Epithelial cell of esophagus (primary cell): Measurements from ENCODE around the gene DGKI.

Experiments
- DNase-seq: peaks from one replicate; pipeline ENCODE4 v3.0.0; 2010; ENCODE audit warnings: low read depth
- H3K4me3 ChIP-seq: 2 replicates; pipeline ENCODE4 v1.5.1; 2011; ENCODE audit warnings: mild to moderate bottlenecking, low read length, control low read depth
- CTCF ChIP-seq: IDR thresholded peaks from 2 replicates; pipeline ENCODE4 v1.5.1; 2011; ENCODE audit warnings: low read depth, mild to moderate bottlenecking, low read length, control low read depth, inconsistent platforms; ENCODE audit not compliant: insufficient read depth; ENCODE audit errors: missing control alignments

The DGKI gene

GRCh38 chr7:137772316-137772715, 74.5 kb downstream of the DGKI start:
- DNase-seq: no peak
- TF ChIP-seq CTCF: no peak

GRCh38 chr7:137771679-137772078, 75.1 kb downstream of the DGKI start:
- no peak for TF ChIP-seq CTCF
- H3K4me3 ChIP-seq: no peak overlapping the region
- DNase-seq: no peak

More at GRCh38 chr7:137772316-137772715, 74.5 kb downstream of the DGKI start:
- no peak overlapping the region for H3K4me3 ChIP-seq

- no peak for DNase-seq
- TF ChIP-seq CTCF: no peak
- H3K4me3 ChIP-seq: no peak overlapping the region
These were observed 75.5 kb downstream of the DGKI start for GRCh38 chr7:137771273-137771672.

- no peak for TF ChIP-seq CTCF
- no peak overlapping the region for H3K4me3 ChIP-seq
- peak; percentile 60 for DNase-seq
These were observed 78.4 kb downstream of the DGKI start for GRCh38 chr7:137768366-137768765.

GRCh38 chr7:137762334-137762733, 84.4 kb downstream of the DGKI start:
- TF ChIP-seq CTCF: no peak

GRCh38 chr7:137760111-137760510, 86.7 kb downstream of the DGKI start:
- DNase-seq: no peak
- TF ChIP-seq CTCF: no peak
- H3K4me3 ChIP-seq: no peak overlapping the region

More at GRCh38 chr7:137762334-137762733, 84.4 kb downstream of the DGKI start:
- no peak overlapping the region for H3K4me3 ChIP-seq
- DNase-seq: no peak

GRCh38 chr7:137757146-137757925, 89.4 kb downstream of the DGKI start:
- no peak overlapping the region for H3K4me3 ChIP-seq
- DNase-seq: peak; percentile 43
- TF ChIP-seq CTCF: no peak
